22Rv1 (cell line): Measurements from ENCODE around the gene SNAPC4.
"Not testable (repeated sequence)": the region's sequence is repeated elsewhere in the genome, so short reads cannot be mapped to it uniquely, and the experiment has no call there.

Source experiments
- ZFX ChIP-seq: fragments of 450-650 bp; IDR thresholded peaks from 2 replicates; pipeline ENCODE4 v1.6.1; 2017; ENCODE audit warnings: antibody characterized with exemption, borderline replicate concordance
- TF ChIP-seq, protein P1 (sequence below): fragments of 450-650 bp; IDR thresholded peaks from 2 replicates; pipeline ENCODE4 v1.5.1; 2017; ENCODE audit warnings: mild to moderate bottlenecking

DNA sequence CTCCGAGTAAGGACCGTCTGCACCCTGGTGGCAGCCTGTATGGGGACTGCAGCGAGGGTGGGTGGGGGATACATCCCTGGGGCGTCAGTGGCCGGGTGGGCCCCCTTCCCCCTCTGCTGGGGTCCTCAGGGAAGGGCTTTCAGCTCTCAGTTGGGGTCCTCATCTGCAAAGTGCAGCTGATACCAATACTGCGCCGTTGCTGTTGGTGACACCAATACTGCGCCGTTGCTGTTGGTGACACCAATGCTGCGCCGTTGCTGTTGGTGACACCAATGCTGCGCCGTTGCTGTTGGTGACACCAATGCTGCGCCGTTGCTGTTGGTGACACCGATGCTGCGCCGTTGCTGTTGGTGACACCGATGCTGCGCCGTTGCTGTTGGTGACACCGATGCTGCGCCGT, 48.1 kb downstream of the SNAPC4 start:
- TF ChIP-seq, protein P1, sequence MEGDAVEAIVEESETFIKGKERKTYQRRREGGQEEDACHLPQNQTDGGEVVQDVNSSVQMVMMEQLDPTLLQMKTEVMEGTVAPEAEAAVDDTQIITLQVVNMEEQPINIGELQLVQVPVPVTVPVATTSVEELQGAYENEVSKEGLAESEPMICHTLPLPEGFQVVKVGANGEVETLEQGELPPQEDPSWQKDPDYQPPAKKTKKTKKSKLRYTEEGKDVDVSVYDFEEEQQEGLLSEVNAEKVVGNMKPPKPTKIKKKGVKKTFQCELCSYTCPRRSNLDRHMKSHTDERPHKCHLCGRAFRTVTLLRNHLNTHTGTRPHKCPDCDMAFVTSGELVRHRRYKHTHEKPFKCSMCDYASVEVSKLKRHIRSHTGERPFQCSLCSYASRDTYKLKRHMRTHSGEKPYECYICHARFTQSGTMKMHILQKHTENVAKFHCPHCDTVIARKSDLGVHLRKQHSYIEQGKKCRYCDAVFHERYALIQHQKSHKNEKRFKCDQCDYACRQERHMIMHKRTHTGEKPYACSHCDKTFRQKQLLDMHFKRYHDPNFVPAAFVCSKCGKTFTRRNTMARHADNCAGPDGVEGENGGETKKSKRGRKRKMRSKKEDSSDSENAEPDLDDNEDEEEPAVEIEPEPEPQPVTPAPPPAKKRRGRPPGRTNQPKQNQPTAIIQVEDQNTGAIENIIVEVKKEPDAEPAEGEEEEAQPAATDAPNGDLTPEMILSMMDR = not testable (repeated sequence)
- TF ChIP-seq ZFX = not testable (repeated sequence)
